Tibial nerve (tissue), 4 donors: ENCODE results near the gene MRPL23.

Experiments
- CTCF ChIP-seq, 5 experiments: fragments of 200-600 bp in 3 of 5; fragments of 450-650 bp in 2 of 5; sonication (generic) in 3 of 5; IDR thresholded peaks; one replicate each; pipeline ENCODE4 v1.5.1; 2016 to 2019; ENCODE audit warnings: antibody characterized with exemption in 5 of 5, mild to moderate bottlenecking in 3 of 5, moderate library complexity in 2 of 5
- EP300 ChIP-seq, 2 donors: sonication (generic); formaldehyde crosslinking; IDR thresholded peaks; one replicate each; pipeline ENCODE4 v1.6.1; 2017; ENCODE audit warnings: antibody characterized with exemption in 2 of 2, mild to moderate bottlenecking in 1 of 2

- TF ChIP-seq EP300 (IDR thresholded peaks at IDR 0.05) (no peak), CTCF (IDR thresholded peaks at IDR 0.05) (no peak)
Observed at GRCh38 chr11:1967641-1968225, 20.6 kb downstream of the MRPL23 start.
